Right lobe of liver (tissue), 4 donors: ENCODE data around the gene HP1BP3.

Source experiments
- POLR2A ChIP-seq: fragments of 450-650 bp; IDR thresholded peaks from one replicate; pipeline ENCODE4 v1.6.1; 2017; ENCODE audit warnings: antibody characterized with exemption, mild to moderate bottlenecking
- TF ChIP-seq, protein P1 (sequence below), 4 donors: fragments of 200-600 bp in 3 of 4; fragments of 450-650 bp in 1 of 4; IDR thresholded peaks; one replicate each; pipeline versions ENCODE4 v1.5.1 to v1.8.0; 2016 to 2022; ENCODE audit warnings: antibody characterized with exemption in 4 of 4, mild to moderate bottlenecking in 2 of 4
- donor health status: DM: no; HTN: no; CAD: no.
- donor health status: DM: no; HTN: no; CAD: no.
- donor health status: DM: no; HTN: yes; CAD: no.

- TF ChIP-seq, protein P1, sequence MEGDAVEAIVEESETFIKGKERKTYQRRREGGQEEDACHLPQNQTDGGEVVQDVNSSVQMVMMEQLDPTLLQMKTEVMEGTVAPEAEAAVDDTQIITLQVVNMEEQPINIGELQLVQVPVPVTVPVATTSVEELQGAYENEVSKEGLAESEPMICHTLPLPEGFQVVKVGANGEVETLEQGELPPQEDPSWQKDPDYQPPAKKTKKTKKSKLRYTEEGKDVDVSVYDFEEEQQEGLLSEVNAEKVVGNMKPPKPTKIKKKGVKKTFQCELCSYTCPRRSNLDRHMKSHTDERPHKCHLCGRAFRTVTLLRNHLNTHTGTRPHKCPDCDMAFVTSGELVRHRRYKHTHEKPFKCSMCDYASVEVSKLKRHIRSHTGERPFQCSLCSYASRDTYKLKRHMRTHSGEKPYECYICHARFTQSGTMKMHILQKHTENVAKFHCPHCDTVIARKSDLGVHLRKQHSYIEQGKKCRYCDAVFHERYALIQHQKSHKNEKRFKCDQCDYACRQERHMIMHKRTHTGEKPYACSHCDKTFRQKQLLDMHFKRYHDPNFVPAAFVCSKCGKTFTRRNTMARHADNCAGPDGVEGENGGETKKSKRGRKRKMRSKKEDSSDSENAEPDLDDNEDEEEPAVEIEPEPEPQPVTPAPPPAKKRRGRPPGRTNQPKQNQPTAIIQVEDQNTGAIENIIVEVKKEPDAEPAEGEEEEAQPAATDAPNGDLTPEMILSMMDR (IDR thresholded peaks at IDR 0.05) = no peak
- TF ChIP-seq POLR2A = no peak
These were observed 42.4 kb upstream of the HP1BP3 start for GRCh38 chr1:20829531-20829930.
